Activated gamma-delta T cell treated with Interleukin-2 at 50 U/mL for 16 hours (primary cell): Measurements from ENCODE around the gene RPL36A.
A peak's percentile ranks its signal among the peaks of the same experiment; 100 is the strongest.

ENCODE experiments used
- DNase-seq: peaks from one replicate; pipeline ENCODE4 v3.0.0-alpha.2; 2020

The RPL36A gene

GRCh38 chrX:101393530-101394305 lies 2.9 kb downstream of the RPL36A start:
- no peak for DNase-seq

GRCh38 chrX:101394372-101394771 lies 3.6 kb downstream of the RPL36A start:
- no peak for DNase-seq

GRCh38 chrX:101395789-101396188 lies 5.0 kb downstream of the RPL36A start:
- no peak for DNase-seq

GRCh38 chrX:101397779-101398178 lies 7.0 kb downstream of the RPL36A start:
- DNase-seq = no peak

- no peak for DNase-seq
Observed at GRCh38 chrX:101398694-101399093, 7.9 kb downstream of the RPL36A start.

GRCh38 chrX:101399825-101400224 lies 9.0 kb downstream of the RPL36A start:
- no peak for DNase-seq

- DNase-seq = no peak
Observed at GRCh38 chrX:101407167-101407747, 16.4 kb downstream of the RPL36A start.

GRCh38 chrX:101407748-101408531 lies 17.1 kb downstream of the RPL36A start, which contains the start of the genes GLA and HNRNPH2:
Gene GLA, minus strand, starts transcription at chrX:101407925. Its CDS starts 22 bp downstream, at chrX:101407903.
Gene HNRNPH2, plus strand, starts transcription at chrX:101408222. Its CDS starts 3,767 bp downstream, at chrX:101411989.
- peak; percentile 80 for DNase-seq

- no peak for DNase-seq
Observed at GRCh38 chrX:101408532-101408841, 17.7 kb downstream of the RPL36A start.

GRCh38 chrX:101409043-101409442 lies 18.2 kb downstream of the RPL36A start:
- DNase-seq = no peak

- no peak for DNase-seq
Observed at GRCh38 chrX:101410461-101410860, 19.6 kb downstream of the RPL36A start.

- DNase-seq = no peak
Observed at GRCh38 chrX:101411984-101412383, 21.2 kb downstream of the RPL36A start.

- DNase-seq = no peak
Observed at GRCh38 chrX:101415180-101416145, 24.7 kb downstream of the RPL36A start.

GRCh38 chrX:101416691-101417090 lies 25.9 kb downstream of the RPL36A start:
- no peak for DNase-seq

- DNase-seq = no peak
Observed at GRCh38 chrX:101417190-101417589, 26.4 kb downstream of the RPL36A start.

GRCh38 chrX:101417981-101418841 lies 27.4 kb downstream of the RPL36A start:
- no peak for DNase-seq

- no peak for DNase-seq
Observed at GRCh38 chrX:101419489-101419888, 28.7 kb downstream of the RPL36A start.

- no peak for DNase-seq
Observed at GRCh38 chrX:101427954-101428353, 37.1 kb downstream of the RPL36A start.

GRCh38 chrX:101429934-101430333 lies 39.1 kb downstream of the RPL36A start:
- DNase-seq = no peak

- DNase-seq = no peak
Observed at GRCh38 chrX:101430457-101431078, 39.8 kb downstream of the RPL36A start.

GRCh38 chrX:101442085-101442484 lies 51.3 kb downstream of the RPL36A start:
- DNase-seq = no peak
